ENCODE measurements around the gene BMPR1B. TPM values are rescaled to one million over a fixed set of nuclear protein-coding genes. Genes with fewer than 3 reads are reported as not detected.

Gene BMPR1B
- total RNA-seq, 1 experiment from 2014 or later, result not detected

GRCh38 chr4:95114521-95114920 lies 356.8 kb downstream of the BMPR1B start:
- DNase-seq (ENCODE audit: low read depth, low spot score) (no peak), ATAC-seq (no peak)
- intact Hi-C loops (cut with micrococcal nuclease), result loop anchor here (10.0 kb wide), 1 partner anchor 810 kb away; no protein-coding TSS in a partner anchor
- H3K27ac ChIP-seq (ENCODE audit: low read depth, low read length), result no peak overlapping the region
- H3K9ac ChIP-seq (ENCODE audit: low read length), result no peak overlapping the region
- no peak overlapping the region for H3K4me2 ChIP-seq (ENCODE audit: low read length)
- RAD21 ChIA-PET (ENCODE audit: low non-redundant PET in 1 of 2, low total read pairs in 2 of 2, uncharacterized antibody in 2 of 2, unreplicated experiment in 2 of 2), result no interaction called here
- no peaks in the 10 kb centered on the region for H3K27me3 ChIP-seq (ENCODE audit: insufficient read depth, low read length)
- POLR2A ChIA-PET, result no interaction called here
- BruUV-seq (replicated peaks), result no TSS peak
- no peak overlapping the region for H3K4me3 ChIP-seq (replicated peaks in 1 of 2; ENCODE audit: low read depth in 1 of 2, low read length in 2 of 2)
- no peaks in the 10 kb centered on the region for H3K9me2 ChIP-seq (ENCODE audit: insufficient read depth)
- H3K4me1 ChIP-seq (ENCODE audit: control insufficient read depth in 1 of 2, insufficient read depth in 2 of 2, low read length in 2 of 2), result no peaks in the 10 kb centered on the region
- H2AFZ ChIP-seq (ENCODE audit: low read depth, low read length, poor library complexity, severe bottlenecking), result no peak overlapping the region
- H3K9me3 ChIP-seq (ENCODE audit: control insufficient read depth in 1 of 2, insufficient read depth in 1 of 2, low read depth in 1 of 2, low read length in 2 of 2), result no peaks in the 10 kb centered on the region
- no peak for TF ChIP-seq YY1 (IDR thresholded peaks at IDR 0.05; ENCODE audit: extremely low read depth, insufficient replicate concordance, low read depth, low read length)
- TF ChIP-seq POLR2AphosphoS5 (IDR thresholded peaks at IDR 0.05; ENCODE audit: low read depth, low read length), result no peak
- no peak for TF ChIP-seq RAD21 (IDR thresholded peaks at IDR 0.05; ENCODE audit: low read depth)
- TF ChIP-seq CEBPB (IDR thresholded peaks at IDR 0.05; ENCODE audit: low read depth), result no peak
- no peak for TF ChIP-seq SRF (IDR thresholded peaks at IDR 0.05; ENCODE audit: low read depth)
- no peak for TF ChIP-seq ZBTB33 (IDR thresholded peaks at IDR 0.05; ENCODE audit: extremely low read depth, insufficient replicate concordance, low read length)
- TF ChIP-seq EZH2phosphoT487 (IDR thresholded peaks at IDR 0.05; ENCODE audit: borderline replicate concordance), result no peak
- no peak for TF ChIP-seq ELF1 (IDR thresholded peaks at IDR 0.05; ENCODE audit: borderline replicate concordance, low read depth)
- no peak for TF ChIP-seq REST (IDR thresholded peaks at IDR 0.05; ENCODE audit: low read depth)
- no peak for TF ChIP-seq ATF3 (IDR thresholded peaks at IDR 0.05)
- no peak for TF ChIP-seq SP1 (IDR thresholded peaks at IDR 0.05; ENCODE audit: low read depth)
- TF ChIP-seq FOSL1 (IDR thresholded peaks at IDR 0.05; ENCODE audit: low read depth), result no peak
- TF ChIP-seq JUND (IDR thresholded peaks at IDR 0.05), result no peak
- no peak for TF ChIP-seq EGR1 (IDR thresholded peaks at IDR 0.05; ENCODE audit: low read depth)
- no peak for TF ChIP-seq TCF7L2 (IDR thresholded peaks at IDR 0.05; ENCODE audit: borderline replicate concordance, extremely low read depth, insufficient read depth, insufficient read length)
- TF ChIP-seq SIN3A (IDR thresholded peaks at IDR 0.05; ENCODE audit: low read depth), result no peak
- H3K79me2 ChIP-seq (ENCODE audit: insufficient read depth, low read length), result no peaks in the 10 kb centered on the region
- H4K20me1 ChIP-seq (ENCODE audit: insufficient read depth), result no peaks in the 10 kb centered on the region
- CTCF ChIA-PET, result interaction anchor here (1.3 kb wide), 1 partner anchor 10 kb away, joined by 4 read pairs; no protein-coding TSS in a partner anchor
- no peaks in the 10 kb centered on the region for H3K36me3 ChIP-seq (ENCODE audit: control insufficient read depth in 1 of 2, insufficient read depth in 2 of 2, low read length in 2 of 2)

Data from HCT116 (cell line).